Measurements from ENCODE around the gene FAM170B. TPM values are rescaled to one million over a fixed set of nuclear protein-coding genes. Genes with fewer than 3 reads are reported as not detected.

Gene FAM170B
- total and polyA plus RNA-seq, 2 experiments from 2014 or later, result not detected

- Mint-ChIP-seq H3K36me3 (ENCODE audit: low read depth) (no peaks in the 10 kb centered on the region; the same call in 2 of the 3 replicates), H3K9me3 (no peaks in the 10 kb centered on the region; the same call in 2 of the 3 replicates), H3K4me3 (no peak overlapping the region), H3K27ac (no peak overlapping the region), H3K4me1 (peaks cover 5% of the 10 kb centered on the region; the same call in 2 of the 3 replicates), H3K27me3 (ENCODE audit: insufficient read depth, low read depth, poor library complexity) (peaks cover 6% of the 10 kb centered on the region)
- no peak for TF ChIP-seq EZH2 (IDR thresholded peaks at IDR 0.05; ENCODE audit: low read depth, unreplicated experiment)
- no peak for TF ChIP-seq NANOG (IDR thresholded peaks at IDR 0.05; ENCODE audit: borderline replicate concordance)
- no peak for TF ChIP-seq REST (IDR thresholded peaks at IDR 0.05; ENCODE audit: unreplicated experiment)
- TF ChIP-seq CREB1 (CRISPR knock-in tag; IDR thresholded peaks at IDR 0.05; ENCODE audit: low read depth), result no peak
- TF ChIP-seq ETS1 (IDR thresholded peaks at IDR 0.05), result no peak
- no peak for TF ChIP-seq ZNF114 (CRISPR knock-in tag; IDR thresholded peaks at IDR 0.05)
- TF ChIP-seq STAT1 (IDR thresholded peaks at IDR 0.05; ENCODE audit: unreplicated experiment), result no peak
- no peak for TF ChIP-seq JUNB (IDR thresholded peaks at IDR 0.05; ENCODE audit: unreplicated experiment)
- no peak for TF ChIP-seq CTCF (conservative IDR thresholded peaks at IDR 0.05; ENCODE audit: low read depth in 2 of 2)
- TF ChIP-seq ZNF462 (CRISPR knock-in tag; IDR thresholded peaks at IDR 0.05), result no peak
- TF ChIP-seq POLR2AphosphoS5 (IDR thresholded peaks at IDR 0.05; ENCODE audit: low read depth), result no peak
- Histone ChIP-seq H3F3A (replicated peaks; ENCODE audit: low read depth) (no peaks in the 10 kb centered on the region), H3K4me3 (no peak overlapping the region), H3K27ac (ENCODE audit: low read depth) (no peak overlapping the region), H4K20me1 (replicated peaks; ENCODE audit: insufficient read depth) (no peaks in the 10 kb centered on the region), H3K4me1 (ENCODE audit: insufficient read depth) (no peaks in the 10 kb centered on the region), H3K9me2 (ENCODE audit: insufficient read depth) (no peaks in the 10 kb centered on the region), H3K36me3 (ENCODE audit: insufficient read depth) (no peaks in the 10 kb centered on the region), H3K79me2 (replicated peaks; ENCODE audit: insufficient read depth) (no peaks in the 10 kb centered on the region), H2AFZ (no peak overlapping the region; the same call in 1 of the 2 replicates), H3K27me3 (ENCODE audit: insufficient read depth) (no peaks in the 10 kb centered on the region), H3K4me2 (no peak overlapping the region)
- no peak for DNase-seq (ENCODE audit: low spot score)
- ATAC-seq, result no peak
Measured at GRCh38 chr10:49099046-49099445, 34.8 kb downstream of the FAM170B start.
